Stimulated activated CD4-positive, alpha-beta T cell treated with anti-CD3 and anti-CD28 coated beads, Interleukin-15, amount 100 ng/mL, for 24 hours (primary cell): ENCODE measurements around the gene DIPK1B.

ENCODE experiments used
- DNase-seq: peaks from one replicate; pipeline ENCODE4 v3.0.0-alpha.2; 2020

DIPK1B gene

GRCh38 chr9:136673088-136673974, 39.0 kb upstream of the DIPK1B start:
- DNase-seq = no peak

GRCh38 chr9:136673975-136674785, 38.2 kb upstream of the DIPK1B start:
- DNase-seq = no peak

- no peak for DNase-seq
Observed at GRCh38 chr9:136674786-136675349, 37.5 kb upstream of the DIPK1B start.

GRCh38 chr9:136675477-136676296, 36.7 kb upstream of the DIPK1B start:
- DNase-seq = no peak

GRCh38 chr9:136676297-136676794, 36.0 kb upstream of the DIPK1B start:
- no peak for DNase-seq

GRCh38 chr9:136676920-136677686, 35.3 kb upstream of the DIPK1B start:
- DNase-seq = no peak

- no peak for DNase-seq
Observed at GRCh38 chr9:136678034-136678433, 34.3 kb upstream of the DIPK1B start.

- DNase-seq = no peak
Observed at GRCh38 chr9:136678624-136679023, 33.7 kb upstream of the DIPK1B start.

- no peak for DNase-seq
Observed at GRCh38 chr9:136679431-136679941, 32.9 kb upstream of the DIPK1B start.

- DNase-seq = no peak
Observed at GRCh38 chr9:136681029-136681428, 31.3 kb upstream of the DIPK1B start.

GRCh38 chr9:136681945-136682699, 30.2 kb upstream of the DIPK1B start:
- no peak for DNase-seq

GRCh38 chr9:136682710-136683109, 29.7 kb upstream of the DIPK1B start:
- DNase-seq = no peak

- DNase-seq = no peak
Observed at GRCh38 chr9:136683173-136683745, 29.1 kb upstream of the DIPK1B start.

GRCh38 chr9:136683755-136684154, 28.6 kb upstream of the DIPK1B start:
- no peak for DNase-seq

GRCh38 chr9:136684339-136684738, 28.0 kb upstream of the DIPK1B start:
- no peak for DNase-seq

GRCh38 chr9:136684799-136685198, 27.6 kb upstream of the DIPK1B start:
- no peak for DNase-seq

GRCh38 chr9:136685216-136685615, 27.2 kb upstream of the DIPK1B start:
- no peak for DNase-seq

GRCh38 chr9:136685790-136686533, 26.4 kb upstream of the DIPK1B start:
- no peak for DNase-seq

GRCh38 chr9:136686534-136686793, 25.9 kb upstream of the DIPK1B start:
- no peak for DNase-seq
